Activated CD4-positive, alpha-beta T cell treated with anti-CD3 and anti-CD28 coated beads, Interleukin-2, amount 50 U/mL, for 1 hour (primary cell): ENCODE measurements around the gene REPS2.

Source experiments
- DNase-seq: peaks from one replicate; pipeline ENCODE4 v3.0.0-alpha.2; 2020

REPS2 gene

DNA sequence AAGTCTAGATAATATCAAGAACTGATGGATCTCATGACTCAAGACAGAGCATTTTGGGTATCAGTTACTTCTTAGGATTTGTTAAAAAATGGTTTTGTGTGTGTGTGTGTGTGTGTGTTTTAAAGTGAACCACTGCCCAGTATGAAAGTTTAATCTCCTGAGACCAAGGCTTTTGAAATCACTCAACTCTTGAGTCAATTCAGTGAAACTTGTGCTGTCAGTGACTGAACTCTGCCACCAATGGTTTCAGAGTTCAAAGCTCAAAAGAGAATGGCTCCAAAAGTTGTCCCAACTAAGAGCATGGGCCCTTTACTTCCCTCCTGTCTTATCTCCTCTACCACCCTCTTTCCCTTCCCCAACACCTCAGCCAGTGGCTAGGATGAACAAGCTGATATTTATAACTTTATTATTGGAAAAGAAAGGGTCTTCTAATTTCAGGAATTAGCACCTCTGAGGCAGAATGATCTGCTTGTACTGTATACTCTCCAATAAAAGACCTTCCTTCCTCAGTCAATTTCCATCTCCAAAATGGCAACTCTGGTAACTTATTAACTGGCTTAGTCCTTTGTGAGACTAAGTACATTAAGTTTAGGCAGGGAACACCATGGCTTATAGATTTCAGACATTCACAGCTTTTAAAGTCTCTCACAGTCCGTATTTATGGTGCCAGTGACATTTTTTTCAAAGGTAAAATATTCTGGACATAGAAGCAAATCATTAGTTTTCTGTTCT is 152.2 kb downstream of the REPS2 start:
- DNase-seq = no peak

GRCh38 chrX:17104433-17104832 is 158.0 kb downstream of the REPS2 start:
- no peak for DNase-seq

- no peak for DNase-seq
Observed at GRCh38 chrX:17120816-17121215, 174.4 kb downstream of the REPS2 start.

DNA sequence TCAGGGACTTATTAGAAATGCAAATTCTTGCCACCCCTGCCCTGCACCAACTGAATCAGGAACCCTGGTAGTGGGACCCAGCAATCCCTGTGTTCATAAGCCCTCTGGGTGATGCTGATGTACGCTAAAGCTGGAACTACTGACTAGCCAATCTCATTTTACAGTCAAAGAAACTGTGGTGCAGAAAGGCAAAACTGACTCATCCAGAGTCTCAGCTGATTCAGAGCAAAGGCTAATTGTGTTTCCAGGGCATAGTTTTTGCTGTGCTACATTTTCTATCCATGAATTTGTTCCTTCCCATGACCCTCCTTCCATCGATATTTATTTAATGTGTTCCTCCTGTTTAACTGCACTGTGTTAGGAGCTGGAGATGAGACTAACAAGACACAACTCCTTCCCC is 207.5 kb downstream of the REPS2 start:
- no peak for DNase-seq

DNA sequence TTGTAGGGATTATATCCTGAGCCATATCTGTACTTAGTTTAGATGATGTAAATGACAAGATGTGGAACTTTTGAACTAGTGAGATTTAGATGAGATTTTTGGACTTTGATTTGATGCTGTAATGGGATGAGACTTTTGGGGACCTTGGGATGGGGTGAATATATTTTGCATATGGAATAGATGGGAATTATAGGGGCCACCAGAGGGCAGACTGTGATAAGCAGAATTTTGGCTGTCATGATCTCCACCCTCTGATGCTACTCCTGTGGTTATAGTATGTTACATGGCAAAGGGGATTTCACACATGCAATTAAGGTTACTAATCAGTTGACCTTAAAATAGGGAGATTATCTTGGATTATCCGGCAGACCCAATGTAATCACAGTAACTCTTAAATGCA is 214.5 kb downstream of the REPS2 start:
- DNase-seq = no peak

DNA sequence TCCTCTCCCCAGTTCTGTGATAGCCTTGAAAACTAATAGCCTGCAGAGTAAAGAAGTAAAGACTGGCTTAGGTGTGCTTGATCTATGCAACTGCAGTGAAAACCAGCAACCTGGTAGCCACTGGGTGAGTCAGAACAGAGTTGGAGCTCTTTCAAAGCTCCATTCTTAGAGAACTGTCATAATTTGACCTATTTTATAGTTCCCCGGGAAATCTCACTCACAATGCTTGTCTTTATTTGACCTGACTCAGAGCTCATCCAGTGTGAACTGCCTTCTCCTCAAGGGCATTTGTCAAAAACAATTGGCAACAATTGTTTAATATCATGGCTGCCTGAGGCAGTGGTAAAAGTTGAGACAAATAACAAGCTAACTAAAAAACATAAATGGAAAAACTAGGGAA is 215.5 kb downstream of the REPS2 start:
- DNase-seq = no peak

- DNase-seq = no peak
Observed at GRCh38 chrX:17164079-17164478, 217.6 kb downstream of the REPS2 start.

DNA sequence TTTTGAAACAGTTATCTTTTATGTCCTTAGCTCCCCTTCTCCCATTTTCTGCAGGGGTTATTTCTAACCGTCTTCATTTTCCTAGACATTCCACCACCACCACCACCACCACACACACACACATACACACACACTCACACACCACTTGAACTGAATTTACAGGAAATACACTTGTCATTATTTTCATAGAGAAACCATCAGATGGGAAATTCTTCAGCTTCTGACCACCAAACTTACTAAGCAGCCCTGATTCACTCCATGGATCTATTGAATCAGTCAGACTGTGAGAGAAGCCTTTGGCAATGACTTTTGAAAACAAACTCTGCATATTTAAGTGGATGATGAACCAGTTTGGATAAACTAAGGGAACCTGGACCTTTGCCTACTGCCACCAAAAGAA is 218.5 kb downstream of the REPS2 start:
- no peak for DNase-seq

GRCh38 chrX:17167915-17168314 is 221.5 kb downstream of the REPS2 start:
- DNase-seq = no peak

DNA sequence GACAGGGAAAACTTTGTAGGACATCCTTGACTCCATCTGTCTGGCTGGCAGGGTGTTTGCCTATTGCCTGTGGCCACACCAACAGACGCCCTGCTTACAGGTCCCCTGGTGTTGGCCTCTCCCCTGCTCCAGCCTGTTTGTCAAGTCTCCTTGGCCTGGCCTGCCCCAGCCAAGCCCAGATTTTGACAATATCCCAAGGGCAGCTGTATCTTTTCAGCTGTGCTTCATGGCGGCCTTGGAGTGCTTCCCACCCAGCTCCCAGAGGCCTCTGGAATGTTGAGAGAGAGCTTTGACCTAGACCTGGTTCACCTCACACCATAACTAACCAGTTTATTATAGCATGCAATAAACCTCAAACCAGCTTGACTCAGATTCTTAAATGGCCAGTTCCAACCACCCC is 224.5 kb downstream of the REPS2 start:
- no peak for DNase-seq

- DNase-seq = no peak
Observed at GRCh38 chrX:17174671-17175070, 228.2 kb downstream of the REPS2 start.

- no peak for DNase-seq
Observed at GRCh38 chrX:17182317-17182716, 235.9 kb downstream of the REPS2 start.

- DNase-seq = no peak
Observed at GRCh38 chrX:17183566-17183965, 237.1 kb downstream of the REPS2 start.

- no peak for DNase-seq
Observed at GRCh38 chrX:17185431-17185830, 239.0 kb downstream of the REPS2 start.

DNA sequence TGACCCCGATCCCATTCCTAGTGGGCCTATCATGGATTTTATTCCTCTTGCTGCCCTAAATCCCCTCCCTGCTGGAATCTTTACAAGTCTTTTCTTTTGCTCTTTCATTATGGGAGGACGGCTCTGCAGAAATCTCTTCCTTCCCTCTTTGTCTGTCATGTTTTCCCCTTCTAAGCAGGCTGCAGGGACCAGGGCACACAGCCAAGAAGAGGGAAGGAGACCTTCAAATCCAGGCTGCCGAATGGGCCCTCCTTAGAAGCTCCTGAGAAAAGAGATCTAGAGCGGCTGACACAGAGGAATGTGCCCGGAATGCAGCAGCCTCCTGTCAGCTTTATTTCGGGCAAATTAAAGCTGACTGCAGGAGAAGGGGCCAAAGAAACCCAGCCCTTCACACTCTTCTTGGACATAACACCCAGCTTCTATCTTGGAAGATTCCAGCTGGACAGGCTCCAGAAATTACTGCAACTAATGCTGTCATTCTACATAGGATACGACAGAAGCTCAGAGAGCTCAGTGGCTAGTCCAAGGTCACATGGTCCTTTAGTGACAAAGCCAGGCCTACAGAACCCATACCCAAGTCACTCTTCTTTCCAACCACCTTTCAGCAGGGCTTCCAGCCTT is 240.8 kb downstream of the REPS2 start:
- DNase-seq = no peak

DNA sequence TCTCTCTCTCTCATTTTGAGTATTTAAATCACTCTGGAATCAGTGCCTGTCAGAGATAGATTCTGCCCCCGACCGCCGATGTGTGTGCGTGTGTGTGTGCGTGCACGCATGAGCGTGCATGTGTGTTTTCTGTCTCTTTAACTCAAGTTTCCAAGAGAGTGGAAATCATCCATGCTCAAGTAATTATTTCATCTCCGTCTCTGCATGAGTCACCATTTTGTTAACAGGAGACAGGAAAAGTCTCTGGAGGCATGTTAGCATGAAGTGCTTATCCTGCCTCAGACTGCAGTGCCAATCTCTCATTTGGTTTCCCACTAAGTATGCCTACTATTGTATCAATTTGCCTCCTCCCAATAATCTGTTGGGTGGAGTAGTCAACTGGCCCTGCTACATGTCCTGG is 245.6 kb downstream of the REPS2 start:
- no peak for DNase-seq
